Cardiac fibroblast (primary cell): ENCODE measurements around the gene ITGA6.
"Not testable (repeated sequence)": the region's sequence is repeated elsewhere in the genome, so short reads cannot be mapped to it uniquely, and the experiment has no call there.

ENCODE experiments used
- DNase-seq, 2 donors: peaks; one replicate each; pipeline versions ENCODE4 v3.0.0 to v3.0.0-alpha.2; 2010; ENCODE audit warnings: low read depth in 2 of 2
- H3K4me3 ChIP-seq, 2 donors: replicated peaks in 1 of 2; 1 replicate in 1 of 2; 2 replicates in 1 of 2; pipeline ENCODE4 v1.5.1; 2011; ENCODE audit warnings: low read depth in 2 of 2, low read length in 2 of 2, mild to moderate bottlenecking in 2 of 2, moderate library complexity in 1 of 2
- TF ChIP-seq, protein P1 (sequence below): IDR thresholded peaks from one replicate; pipeline ENCODE4 v1.5.1; 2011; ENCODE audit warnings: low read depth, mild to moderate bottlenecking, low read length, inconsistent platforms

ITGA6 gene

GRCh38 chr2:172525601-172526000, 98.2 kb downstream of the ITGA6 start:
- DNase-seq: no peak
- TF ChIP-seq, protein P1, sequence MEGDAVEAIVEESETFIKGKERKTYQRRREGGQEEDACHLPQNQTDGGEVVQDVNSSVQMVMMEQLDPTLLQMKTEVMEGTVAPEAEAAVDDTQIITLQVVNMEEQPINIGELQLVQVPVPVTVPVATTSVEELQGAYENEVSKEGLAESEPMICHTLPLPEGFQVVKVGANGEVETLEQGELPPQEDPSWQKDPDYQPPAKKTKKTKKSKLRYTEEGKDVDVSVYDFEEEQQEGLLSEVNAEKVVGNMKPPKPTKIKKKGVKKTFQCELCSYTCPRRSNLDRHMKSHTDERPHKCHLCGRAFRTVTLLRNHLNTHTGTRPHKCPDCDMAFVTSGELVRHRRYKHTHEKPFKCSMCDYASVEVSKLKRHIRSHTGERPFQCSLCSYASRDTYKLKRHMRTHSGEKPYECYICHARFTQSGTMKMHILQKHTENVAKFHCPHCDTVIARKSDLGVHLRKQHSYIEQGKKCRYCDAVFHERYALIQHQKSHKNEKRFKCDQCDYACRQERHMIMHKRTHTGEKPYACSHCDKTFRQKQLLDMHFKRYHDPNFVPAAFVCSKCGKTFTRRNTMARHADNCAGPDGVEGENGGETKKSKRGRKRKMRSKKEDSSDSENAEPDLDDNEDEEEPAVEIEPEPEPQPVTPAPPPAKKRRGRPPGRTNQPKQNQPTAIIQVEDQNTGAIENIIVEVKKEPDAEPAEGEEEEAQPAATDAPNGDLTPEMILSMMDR: no peak
- no peak overlapping the region for H3K4me3 ChIP-seq

- TF ChIP-seq, protein P1: no peak
- no peak for DNase-seq
- no peak overlapping the region for H3K4me3 ChIP-seq
These were observed 103.9 kb downstream of the ITGA6 start for GRCh38 chr2:172531309-172531708.

- not testable (repeated sequence) for H3K4me3 ChIP-seq, DNase-seq
These were observed 105.1 kb downstream of the ITGA6 start for GRCh38 chr2:172532461-172532860.

- TF ChIP-seq, protein P1: no peak
- H3K4me3 ChIP-seq: no peak overlapping the region
- DNase-seq: no peak
These were observed 106.3 kb downstream of the ITGA6 start for GRCh38 chr2:172533687-172534086.

DNA sequence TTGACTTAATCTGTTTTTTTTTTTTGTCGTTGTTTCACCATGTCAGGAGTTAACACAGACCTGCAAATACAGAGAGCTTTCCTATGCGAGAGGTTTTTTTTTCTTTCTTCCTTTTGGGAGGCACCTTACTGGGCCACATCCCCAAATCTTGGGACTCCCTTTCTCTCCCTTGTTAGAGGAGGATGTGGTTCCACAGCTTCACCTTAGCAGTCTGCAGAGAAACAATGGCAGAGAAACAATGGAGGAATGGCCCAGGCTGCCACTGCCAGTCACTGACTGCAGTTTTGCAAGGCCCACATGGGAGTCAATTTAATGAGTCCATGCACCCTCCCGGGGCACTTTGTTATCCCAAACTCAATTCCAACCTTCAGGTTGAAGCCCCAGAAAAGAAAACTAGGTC, 107.7 kb downstream of the ITGA6 start:
- TF ChIP-seq, protein P1: no peak
- no peak for DNase-seq
- no peak overlapping the region for H3K4me3 ChIP-seq

GRCh38 chr2:172537851-172538250, 110.5 kb downstream of the ITGA6 start:
- H3K4me3 ChIP-seq, DNase-seq: not testable (repeated sequence)

- H3K4me3 ChIP-seq: no peak overlapping the region
These were observed 112.4 kb downstream of the ITGA6 start for GRCh38 chr2:172539767-172540166.

GRCh38 chr2:172540421-172540820, 113.0 kb downstream of the ITGA6 start:
- TF ChIP-seq, protein P1: no peak
- H3K4me3 ChIP-seq: no peak overlapping the region
- DNase-seq: no peak

More at GRCh38 chr2:172539767-172540166, 112.4 kb downstream of the ITGA6 start:
- DNase-seq: no peak
- TF ChIP-seq, protein P1: no peak
